Activated CD4-positive, CD25-positive, alpha-beta regulatory T cell treated with anti-CD3 and anti-CD28 coated beads, Interleukin-2, amount 50 U/mL, for 24 hours (primary cell): ENCODE data around the gene UNC45A.
"Not testable (repeated sequence)": the region's sequence is repeated elsewhere in the genome, so short reads cannot be mapped to it uniquely, and the experiment has no call there.

Experiments
- ATAC-seq, 2 donors: fragments of 150-1000 bp; cut with Tn5 transposase; one replicate each; pipeline ENCODE4 v1.10.0; 2021; ENCODE audit warnings: mild to moderate bottlenecking in 1 of 2, moderate library complexity in 1 of 2

UNC45A gene

GRCh38 chr15:90916461-90916860 is 18.6 kb upstream of the UNC45A start:
- ATAC-seq, result no peak

- no peak for ATAC-seq
These were observed 17.5 kb upstream of the UNC45A start for GRCh38 chr15:90917569-90917968.

- ATAC-seq, result no peak
These were observed 16.9 kb upstream of the UNC45A start for GRCh38 chr15:90918034-90918788.

- no peak for ATAC-seq
These were observed 16.2 kb upstream of the UNC45A start for GRCh38 chr15:90918835-90919234.

- no peak for ATAC-seq
These were observed 13.2 kb upstream of the UNC45A start for GRCh38 chr15:90921887-90922286.

- ATAC-seq, result peak; percentile 88 to 94
These were observed 12.3 kb upstream of the UNC45A start for GRCh38 chr15:90922712-90923322.

- peak; percentile 61 to 70 for ATAC-seq
These were observed 10.7 kb upstream of the UNC45A start for GRCh38 chr15:90924375-90924774.

- not testable (repeated sequence) for ATAC-seq
These were observed 8.3 kb upstream of the UNC45A start for GRCh38 chr15:90926766-90927165.

GRCh38 chr15:90928106-90928505 is 7.0 kb upstream of the UNC45A start:
- ATAC-seq, result not testable (repeated sequence)

GRCh38 chr15:90929246-90930019 is 5.7 kb upstream of the UNC45A start:
- ATAC-seq, result no peak

- ATAC-seq, result no peak
These were observed 4.1 kb upstream of the UNC45A start for GRCh38 chr15:90930861-90931574.

- ATAC-seq, result no peak
These were observed 3.6 kb upstream of the UNC45A start for GRCh38 chr15:90931575-90931827.

GRCh38 chr15:90931828-90932659 is 3.0 kb upstream of the UNC45A start, which contains the start of gene HDDC3:
TSS of gene HDDC3 (minus strand) at chr15:90932549. CDS start at chr15:90932540, 9 bp downstream.
- peak; percentile 61 to 63 for ATAC-seq

GRCh38 chr15:90932660-90932991 is 2.5 kb upstream of the UNC45A start:
- ATAC-seq, result no peak

GRCh38 chr15:90933301-90933700 is 1.8 kb upstream of the UNC45A start:
- no peak for ATAC-seq

GRCh38 chr15:90934256-90934948 is 683 bp upstream of the UNC45A start:
- ATAC-seq, result peak; percentile 34 to 43

GRCh38 chr15:90936823-90937222 is 1.7 kb downstream of the UNC45A start:
- no peak for ATAC-seq

- no peak for ATAC-seq
These were observed 3.2 kb downstream of the UNC45A start for GRCh38 chr15:90938261-90938660.

GRCh38 chr15:90939756-90940155 is 4.7 kb downstream of the UNC45A start:
- no peak for ATAC-seq

GRCh38 chr15:90941038-90941437 is 6.0 kb downstream of the UNC45A start:
- ATAC-seq, result no peak

GRCh38 chr15:90942354-90943120 is 7.5 kb downstream of the UNC45A start:
- ATAC-seq, result no peak
